ENCODE results near the gene DYSF. TPM values are rescaled to one million over a fixed set of nuclear protein-coding genes. Genes with fewer than 3 reads are reported as not detected.

Gene DYSF
- total RNA-seq, 2 donors from 2014 or later, result 0.77 to 1.6 TPM

GRCh38 chr2:71672826-71673795 is 219.8 kb downstream of the DYSF start:
- ATAC-seq (replicated peaks in 1 of 2) (no peak), DNase-seq (no peak)
- H3K27me3 Mint-ChIP-seq (ENCODE audit: low read depth), result peaks cover 6% of the 10 kb centered on the region
- no peak overlapping the region for H3K4me3 Mint-ChIP-seq
- no peaks in the 10 kb centered on the region for H3K36me3 Mint-ChIP-seq (ENCODE audit: insufficient read depth in 2 of 2)
- no peaks in the 10 kb centered on the region for H3K4me1 Mint-ChIP-seq (ENCODE audit: low read depth)
- no peak overlapping the region for H3K27ac Mint-ChIP-seq
- H3K9me3 Mint-ChIP-seq, result no peaks in the 10 kb centered on the region

GRCh38 chr2:71674158-71674851 is 220.9 kb downstream of the DYSF start:
- no peaks in the 10 kb centered on the region for H3K36me3 Mint-ChIP-seq (ENCODE audit: insufficient read depth in 2 of 2)
- peaks cover 6% of the 10 kb centered on the region for H3K27me3 Mint-ChIP-seq (ENCODE audit: low read depth)
- no peak overlapping the region for H3K27ac Mint-ChIP-seq
- no peak for ATAC-seq (replicated peaks in 1 of 2)
- no peaks in the 10 kb centered on the region for H3K4me1 Mint-ChIP-seq (ENCODE audit: low read depth)
- no peak overlapping the region for H3K4me3 Mint-ChIP-seq
- H3K9me3 Mint-ChIP-seq, result no peaks in the 10 kb centered on the region
- DNase-seq, result no peak

GRCh38 chr2:71675296-71675695 is 221.9 kb downstream of the DYSF start:
- H3K36me3 Mint-ChIP-seq (ENCODE audit: insufficient read depth in 2 of 2), result no peaks in the 10 kb centered on the region
- H3K4me3 Mint-ChIP-seq, result no peak overlapping the region
- H3K27ac Mint-ChIP-seq, result no peak overlapping the region
- no peak for DNase-seq
- no peaks in the 10 kb centered on the region for H3K9me3 Mint-ChIP-seq
- no peaks in the 10 kb centered on the region for H3K4me1 Mint-ChIP-seq (ENCODE audit: low read depth)
- H3K27me3 Mint-ChIP-seq (ENCODE audit: low read depth), result peaks cover 6% of the 10 kb centered on the region
- ATAC-seq (replicated peaks in 1 of 2), result no peak

- Mint-ChIP-seq H3K27ac (no peak overlapping the region), H3K36me3 (ENCODE audit: insufficient read depth in 2 of 2) (no peaks in the 10 kb centered on the region), H3K9me3 (no peaks in the 10 kb centered on the region), H3K4me1 (ENCODE audit: low read depth) (no peaks in the 10 kb centered on the region), H3K4me3 (no peak overlapping the region), H3K27me3 (ENCODE audit: low read depth) (peaks cover 6% of the 10 kb centered on the region)
- ATAC-seq (replicated peaks in 1 of 2) (no peak), DNase-seq (no peak)
Observed at GRCh38 chr2:71678874-71679273, 225.5 kb downstream of the DYSF start.

DNA sequence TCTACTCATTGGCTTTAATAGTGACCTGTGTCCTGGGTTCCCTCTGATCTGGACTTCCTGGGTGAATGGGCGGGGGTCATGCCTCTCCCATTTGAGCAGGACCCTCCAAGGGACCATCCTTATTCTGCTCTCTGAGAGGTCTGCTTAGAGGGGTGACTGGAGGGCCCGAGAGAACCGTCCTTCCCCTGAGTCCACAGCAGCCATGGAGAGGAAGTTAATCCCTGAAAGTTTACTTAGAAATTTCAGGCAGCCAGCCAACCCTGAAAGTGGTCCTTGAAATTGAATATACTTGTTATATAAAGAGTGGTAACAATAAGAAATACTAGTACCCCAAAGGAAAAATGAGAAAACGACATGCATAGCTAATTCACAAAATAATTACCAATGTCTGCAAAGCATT is 226.1 kb downstream of the DYSF start:
- no peaks in the 10 kb centered on the region for H3K36me3 Mint-ChIP-seq (ENCODE audit: insufficient read depth in 2 of 2)
- no peaks in the 10 kb centered on the region for H3K9me3 Mint-ChIP-seq
- peaks cover 6% of the 10 kb centered on the region for H3K27me3 Mint-ChIP-seq (ENCODE audit: low read depth)
- ATAC-seq (replicated peaks in 1 of 2) (no peak), DNase-seq (no peak)
- no peaks in the 10 kb centered on the region for H3K4me1 Mint-ChIP-seq (ENCODE audit: low read depth)
- H3K4me3 Mint-ChIP-seq, result no peak overlapping the region
- H3K27ac Mint-ChIP-seq, result no peak overlapping the region

DNA sequence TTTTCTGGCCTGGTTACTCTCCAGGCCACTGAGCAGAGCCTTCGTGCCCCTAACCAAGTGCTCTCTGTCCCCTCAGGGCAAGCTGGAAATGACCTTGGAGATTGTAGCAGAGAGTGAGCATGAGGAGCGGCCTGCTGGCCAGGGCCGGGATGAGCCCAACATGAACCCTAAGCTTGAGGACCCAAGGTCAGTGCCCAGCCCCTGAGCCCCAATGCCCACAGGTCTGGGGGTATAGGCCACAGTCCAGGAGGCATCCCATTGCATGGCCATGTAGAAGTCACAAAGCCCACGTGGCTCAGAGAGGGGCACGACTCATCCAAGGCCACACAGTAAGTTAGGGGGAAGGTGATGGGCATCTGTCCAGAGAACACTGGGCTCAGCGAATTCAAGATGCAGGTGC is 227.6 kb downstream of the DYSF start:
- no peaks in the 10 kb centered on the region for H3K36me3 Mint-ChIP-seq (ENCODE audit: insufficient read depth in 2 of 2)
- H3K27me3 Mint-ChIP-seq (ENCODE audit: low read depth), result peaks cover 6% of the 10 kb centered on the region
- ATAC-seq (replicated peaks in 1 of 2), result no peak
- no peak overlapping the region for H3K27ac Mint-ChIP-seq
- no peaks in the 10 kb centered on the region for H3K4me1 Mint-ChIP-seq (ENCODE audit: low read depth)
- no peaks in the 10 kb centered on the region for H3K9me3 Mint-ChIP-seq
- DNase-seq, result no peak
- H3K4me3 Mint-ChIP-seq, result no peak overlapping the region

DNA sequence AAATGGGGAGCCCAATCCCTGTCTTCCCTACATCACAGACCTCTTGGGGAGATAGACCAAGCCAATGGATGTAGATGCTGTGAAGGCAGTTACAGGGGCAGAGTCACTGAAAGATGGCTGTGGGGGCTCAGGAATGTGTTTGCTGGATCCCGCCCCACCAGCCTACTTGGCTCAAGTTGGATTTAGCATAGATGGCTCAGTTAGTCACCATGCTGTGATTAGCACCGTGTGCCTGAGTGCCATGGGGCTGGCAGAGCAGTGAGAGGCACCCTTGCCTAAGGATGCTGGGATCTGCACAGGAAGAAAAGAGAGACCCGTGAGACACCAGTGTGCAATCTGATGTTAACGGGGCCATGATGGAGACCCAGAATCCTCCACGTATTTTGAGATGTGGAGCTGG is 228.3 kb downstream of the DYSF start:
- Mint-ChIP-seq H3K4me3 (no peak overlapping the region), H3K4me1 (ENCODE audit: low read depth) (no peaks in the 10 kb centered on the region), H3K36me3 (ENCODE audit: insufficient read depth in 2 of 2) (no peaks in the 10 kb centered on the region), H3K27ac (no peak overlapping the region), H3K9me3 (no peaks in the 10 kb centered on the region), H3K27me3 (ENCODE audit: low read depth) (peaks cover 6% of the 10 kb centered on the region)
- DNase-seq (no peak), ATAC-seq (replicated peaks in 1 of 2) (no peak)

GRCh38 chr2:71682341-71682740 is 229.0 kb downstream of the DYSF start:
- Mint-ChIP-seq H3K27ac (no peak overlapping the region), H3K4me1 (ENCODE audit: low read depth) (no peaks in the 10 kb centered on the region), H3K27me3 (ENCODE audit: low read depth) (no peaks in the 10 kb centered on the region), H3K4me3 (no peak overlapping the region), H3K9me3 (no peaks in the 10 kb centered on the region), H3K36me3 (ENCODE audit: insufficient read depth in 2 of 2) (no peaks in the 10 kb centered on the region)
- DNase-seq (no peak), ATAC-seq (replicated peaks in 1 of 2) (no peak)

- no peaks in the 10 kb centered on the region for H3K9me3 Mint-ChIP-seq
- DNase-seq (no peak), ATAC-seq (replicated peaks in 1 of 2) (no peak)
- no peaks in the 10 kb centered on the region for H3K4me1 Mint-ChIP-seq (ENCODE audit: low read depth)
- no peak overlapping the region for H3K4me3 Mint-ChIP-seq
- no peak overlapping the region for H3K27ac Mint-ChIP-seq
- no peaks in the 10 kb centered on the region for H3K36me3 Mint-ChIP-seq (ENCODE audit: insufficient read depth in 2 of 2)
- no peaks in the 10 kb centered on the region for H3K27me3 Mint-ChIP-seq (ENCODE audit: low read depth)
Observed at GRCh38 chr2:71683070-71683469, 229.7 kb downstream of the DYSF start.

- no peak overlapping the region for H3K4me3 Mint-ChIP-seq
- H3K27me3 Mint-ChIP-seq (ENCODE audit: low read depth), result no peaks in the 10 kb centered on the region
- no peaks in the 10 kb centered on the region for H3K9me3 Mint-ChIP-seq
- H3K27ac Mint-ChIP-seq, result no peak overlapping the region
- ATAC-seq (replicated peaks in 1 of 2) (no peak), DNase-seq (no peak)
- H3K36me3 Mint-ChIP-seq (ENCODE audit: insufficient read depth in 2 of 2), result no peaks in the 10 kb centered on the region
- H3K4me1 Mint-ChIP-seq (ENCODE audit: low read depth), result no peaks in the 10 kb centered on the region
Observed at GRCh38 chr2:71683666-71684065, 230.3 kb downstream of the DYSF start.

DNA sequence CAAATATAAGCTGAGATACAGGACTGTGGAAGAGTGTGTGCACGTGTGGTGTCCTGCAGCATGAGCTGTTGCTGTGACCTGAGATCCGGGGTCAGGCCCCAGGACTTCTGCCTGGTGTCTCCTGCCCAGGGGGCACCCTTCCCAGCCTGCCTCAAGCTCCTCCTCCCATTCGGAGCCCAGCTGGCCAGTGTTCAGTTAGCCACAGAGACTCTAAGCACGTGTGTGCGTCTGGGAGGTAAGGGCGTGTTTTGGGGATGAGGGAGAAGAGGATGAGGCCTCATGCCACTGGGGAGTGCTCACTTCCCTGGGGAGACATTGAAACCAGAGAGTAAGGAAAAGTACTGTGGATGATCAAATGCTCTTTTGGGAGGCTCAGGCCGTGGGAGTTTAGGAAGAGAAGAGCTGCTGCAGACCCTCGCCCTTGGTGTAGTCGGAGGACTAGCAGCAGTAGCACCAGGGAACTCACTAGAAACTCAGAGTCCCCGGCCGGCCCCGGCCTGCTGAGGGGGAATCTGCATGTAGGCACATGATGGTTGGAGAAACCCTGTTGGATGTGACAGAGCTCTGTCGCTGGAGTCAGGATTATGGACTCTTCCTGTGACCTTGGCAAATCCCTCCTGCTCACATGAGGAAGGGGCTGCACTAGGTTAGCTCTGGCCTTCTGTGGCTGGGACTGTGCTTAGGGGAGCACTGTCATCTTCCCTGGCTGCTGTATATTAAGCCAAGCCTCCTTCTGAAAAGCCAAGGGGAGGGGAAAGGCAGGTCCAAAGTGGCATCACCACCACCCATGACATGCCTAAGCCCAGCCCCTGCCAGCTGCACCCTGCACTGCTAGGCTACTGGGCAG is 231.1 kb downstream of the DYSF start:
- Mint-ChIP-seq H3K27ac (no peak overlapping the region), H3K27me3 (ENCODE audit: low read depth) (no peaks in the 10 kb centered on the region), H3K4me3 (no peak overlapping the region), H3K9me3 (peaks cover 0 to 3% of the 10 kb centered on the region in 2 donors), H3K4me1 (ENCODE audit: low read depth) (no peaks in the 10 kb centered on the region), H3K36me3 (ENCODE audit: insufficient read depth in 2 of 2) (no peaks in the 10 kb centered on the region)
- no peak for ATAC-seq (replicated peaks in 1 of 2)
- no peak for DNase-seq

GRCh38 chr2:71685073-71685848 is 231.9 kb downstream of the DYSF start:
- H3K9me3 Mint-ChIP-seq, result peaks cover 0 to 3% of the 10 kb centered on the region in 2 donors
- H3K4me1 Mint-ChIP-seq (ENCODE audit: low read depth), result no peaks in the 10 kb centered on the region
- H3K27me3 Mint-ChIP-seq (ENCODE audit: low read depth), result no peaks in the 10 kb centered on the region
- no peak overlapping the region for H3K27ac Mint-ChIP-seq
- H3K36me3 Mint-ChIP-seq (ENCODE audit: insufficient read depth in 2 of 2), result no peaks in the 10 kb centered on the region
- H3K4me3 Mint-ChIP-seq, result no peak overlapping the region
- DNase-seq (no peak), ATAC-seq (replicated peaks in 1 of 2) (no peak)
